ENCODE data around the gene HEY2. TPM values are rescaled to one million over a fixed set of nuclear protein-coding genes. Genes with fewer than 3 reads are reported as not detected.
A peak's percentile ranks its signal among the peaks of the same experiment; 100 is the strongest.

Gene HEY2
- total and polyA plus RNA-seq, 10 of the 15 experiments (the other 5 are each of a cell fraction or from before 2014, with no cell fraction given) = 0.01 to 0.32 (median 0.08) TPM; not detected in 4

- TF ChIP-seq TCF7 (IDR thresholded peaks at IDR 0.05; ENCODE audit: borderline replicate concordance) (peak; percentile 18; the same call in 1 of the 2 replicates), BMI1 (IDR thresholded peaks at IDR 0.05; ENCODE audit: borderline replicate concordance) (peak; percentile 72; the same call in 1 of the 2 replicates), TBL1XR1 (IDR thresholded peaks at IDR 0.05; ENCODE audit: low read depth, low read length) (peak; percentile 73; the same call in 1 of the 2 replicates), PKNOX1 (IDR thresholded peaks at IDR 0.05) (0 out of 2 replicates have a peak, but pooled peaks have one; percentile 10), ATF2 (IDR thresholded peaks at IDR 0.05; ENCODE audit: low read length) (peak; percentile 53; the same call in 1 of the 2 replicates), FOXM1 (IDR thresholded peaks at IDR 0.05; ENCODE audit: low read depth, low read length) (peak; percentile 84), NBN (IDR thresholded peaks at IDR 0.05) (0 out of 2 replicates have a peak, but pooled peaks have one; percentile 23), CREB1 (IDR thresholded peaks at IDR 0.05; ENCODE audit: low read depth) (peak; percentile 58; the same call in 1 of the 2 replicates), BHLHE40 (IDR thresholded peaks at IDR 0.05; ENCODE audit: borderline replicate concordance in 1 of 2, low read depth in 2 of 2, low read length in 1 of 2) (0 out of 4 replicates have a peak, but pooled peaks have one; percentile 31 to 35), TCF12 (IDR thresholded peaks at IDR 0.05; ENCODE audit: low read depth, low read length) (no peak), E2F8 (IDR thresholded peaks at IDR 0.05; ENCODE audit: low read depth, partially characterized antibody) (no peak), REST (IDR thresholded peaks at IDR 0.05; ENCODE audit: low read depth, low read length) (no peak), NR2F1 (conservative IDR thresholded peaks at IDR 0.05) (peak; percentile 74)
These were observed 2.5 kb upstream of the HEY2 start (continued) for GRCh38 chr6:125746731-125747588.
